GM12878 (cell line): ENCODE measurements around the gene ABCF3. TPM values are rescaled to one million over a fixed set of nuclear protein-coding genes. Genes with fewer than 3 reads are reported as not detected.
A peak's percentile ranks its signal among the peaks of the same experiment; 100 is the strongest.

Source experiments
- ATAC-seq: fragments of 200-7000 bp; cut with Tn5 transposase; 3 replicates; pipeline ENCODE4 v1.9.1; 2020; ENCODE audit warnings: mild to moderate bottlenecking, moderate library complexity
- BruUV-seq: library from RNA; stranded (reverse); fragments of 400-500 nt; replicated peaks from 2 replicates; lab custom pipeline; 2021; lab: Mats Ljungman, UMichigan
- CTCF ChIA-PET: fragments of 300-600 bp; sonication (Branson Sonifier 250); formaldehyde crosslinking; extraction: SDS; loops from one replicate; lab custom pipeline; 2021; ENCODE audit warnings: inconsistent platforms; lab: Yijun Ruan, JAX
- POLR2A ChIA-PET: fragments of 350-600 bp; formaldehyde crosslinking; extraction: SDS; loops from one replicate; lab custom pipeline; 2021; ENCODE audit warnings: inconsistent platforms; lab: Charles Lee
- RAD21 ChIA-PET: fragments of 300-600 bp; sonication (Branson Sonifier 250); formaldehyde crosslinking; loops from one replicate; lab custom pipeline; 2023; ENCODE audit warnings: antibody characterized with exemption; ENCODE audit not compliant: unreplicated experiment; lab: Charles Lee
- SMC1A ChIA-PET: fragments of 300-600 bp; sonication (Branson Sonifier 250); formaldehyde crosslinking; loops from one replicate; lab custom pipeline; 2023; ENCODE audit not compliant: unreplicated experiment, uncharacterized antibody; lab: Charles Lee
- DNase-seq: peaks from one replicate; pipeline ENCODE4 v3.0.0-alpha.2; 2011; ENCODE audit warnings: low read depth, low spot score
- FAIRE-seq: peaks from 3 replicates; lab custom pipeline; 2011; peaks lifted over from hg19 to GRCh38; lab: Jason Lieb, UNC
- H2AFZ ChIP-seq: 2 replicates; pipeline ENCODE4 v1.6.0; 2011; ENCODE audit warnings: low read depth, low read length, control low read depth; ENCODE audit not compliant: control insufficient read depth
- H3K27ac ChIP-seq: 2 replicates; pipeline ENCODE4 v1.5.1; 2011; ENCODE audit warnings: control low read depth; ENCODE audit not compliant: control insufficient read depth, insufficient read depth
- H3K27me3 ChIP-seq, 2 experiments: replicated peaks in 1 of 2; 2 replicates each; pipeline versions ENCODE4 v1.6.0 to v1.6.1; 2011; ENCODE audit warnings: low read length in 1 of 2; ENCODE audit not compliant: control insufficient read depth in 2 of 2, insufficient read depth in 2 of 2
- H3K36me3 ChIP-seq, 2 experiments: 2 replicates each; pipeline ENCODE4 v1.5.1; 2011; ENCODE audit warnings: low read length in 1 of 2; ENCODE audit not compliant: control insufficient read depth in 2 of 2, insufficient read depth in 2 of 2
- H3K4me1 ChIP-seq: 2 replicates; pipeline ENCODE4 v1.6.1; 2011; ENCODE audit warnings: mild to moderate bottlenecking, low read length, moderate library complexity, mixed read lengths; ENCODE audit not compliant: control insufficient read depth, insufficient read depth
- H3K4me2 ChIP-seq: 2 replicates; pipeline ENCODE4 v1.6.0; 2011; ENCODE audit warnings: control low read depth; ENCODE audit not compliant: control insufficient read depth, insufficient read depth
- H3K4me3 ChIP-seq: fragments of 200-600 bp; sonication (generic); 2 replicates; pipeline ENCODE4 v1.5.1; 2016
- H3K79me2 ChIP-seq: 2 replicates; pipeline ENCODE4 v1.6.0; 2011; ENCODE audit warnings: low read length; ENCODE audit not compliant: control insufficient read depth, insufficient read depth
- H3K9ac ChIP-seq: 2 replicates; pipeline ENCODE4 v1.8.0; 2011; ENCODE audit warnings: low read length, control low read depth, mixed read lengths; ENCODE audit not compliant: control insufficient read depth, insufficient read depth
- H3K9me3 ChIP-seq: replicated peaks from 3 replicates; pipeline ENCODE4 v1.5.1; 2011; ENCODE audit warnings: mild to moderate bottlenecking, low read length; ENCODE audit not compliant: control insufficient read depth, insufficient read depth
- H4K20me1 ChIP-seq: 2 replicates; pipeline ENCODE4 v1.6.0; 2011; ENCODE audit not compliant: control insufficient read depth, insufficient read depth
- BRCA1 ChIP-seq: IDR thresholded peaks from 2 replicates; pipeline ENCODE4 v1.6.1; 2011; ENCODE audit warnings: low read depth, low read length, improper control_type of control experiment
- ESRRA ChIP-seq: IDR thresholded peaks from 2 replicates; pipeline ENCODE4 v1.6.1; 2012; ENCODE audit warnings: mild to moderate bottlenecking, low read length, improper control_type of control experiment
- MAX ChIP-seq: IDR thresholded peaks from 2 replicates; pipeline ENCODE4 v1.6.1; 2012; ENCODE audit warnings: low read depth, low read length, improper control_type of control experiment
- MTA3 ChIP-seq: IDR thresholded peaks from 2 replicates; pipeline ENCODE4 v1.6.1; 2012; ENCODE audit warnings: low read length, inconsistent platforms, borderline replicate concordance
- MYB ChIP-seq: fragments of 150-350 bp; IDR thresholded peaks from 2 replicates; pipeline ENCODE4 v1.6.1; 2014; ENCODE audit warnings: mild to moderate bottlenecking, low read depth, low read length, borderline replicate concordance
- NBN ChIP-seq: fragments of 450-650 bp; IDR thresholded peaks from 2 replicates; pipeline ENCODE4 v1.6.1; 2016
- PML ChIP-seq: IDR thresholded peaks from 2 replicates; pipeline ENCODE4 v1.6.1; 2012; ENCODE audit warnings: low read length, inconsistent platforms
- POLR2AphosphoS2 ChIP-seq: IDR thresholded peaks from 2 replicates; pipeline ENCODE4 v1.6.1; 2011; ENCODE audit warnings: low read depth, mild to moderate bottlenecking, low read length, improper control_type of control experiment, moderate library complexity
- SP1 ChIP-seq: IDR thresholded peaks from one replicate; pipeline ENCODE4 v1.6.1; 2011; ENCODE audit warnings: low read depth, low read length
- SPI1 ChIP-seq: IDR thresholded peaks from 2 replicates; pipeline ENCODE4 v1.6.1; 2011; ENCODE audit warnings: low read depth, mild to moderate bottlenecking, low read length, moderate library complexity, borderline replicate concordance; ENCODE audit not compliant: insufficient read depth
- USF1 ChIP-seq: IDR thresholded peaks from 2 replicates; pipeline ENCODE4 v1.6.1; 2011; ENCODE audit warnings: borderline replicate concordance, low read depth, mild to moderate bottlenecking, moderate library complexity, mixed read lengths, low read length; ENCODE audit not compliant: insufficient read depth; ENCODE audit errors: extremely low read length
- WGBS: methylation state at CpG from one replicate; pipeline ENCODE4 v1.1.6; 2016; ENCODE audit warnings: low lambda C conversion rate; ENCODE audit not compliant: insufficient replicate concordance, insufficient coverage; ENCODE audit errors: missing lambda C conversion rate; 5-methylcytosine and 5-hydroxymethylcytosine counted together
- in situ Hi-C: fragments of 300-500 bp; cut with MboI; formaldehyde crosslinking; loops from 9 replicates; pipeline ENCODE4 v1.14.3; 2018; ENCODE audit warnings: mixed read lengths
- intact Hi-C: fragments of 100-400 bp; cut with micrococcal nuclease; formaldehyde crosslinking; loops from one replicate; pipeline ENCODE4 v1.14.2; 2022; ENCODE audit not compliant: unreplicated experiment
- polyA plus RNA-seq, 11 experiments: library from polyadenylated mRNA; depleted of rRNA in 4 of 11; unstranded in 6 of 11; stranded (reverse) in 5 of 11; fragments of >200 nt; fragmentation: Nextera tagmentation in 4 of 11; fragmentation: Illumina TruSeq in 1 of 11; extraction: Ambion mirVana in 4 of 11; extraction: Trizol in 1 of 11; gene quantifications; 1 replicate in 1 of 11; 2 replicates in 10 of 11; pipeline versions ENCODE4 v1.2.1 to v1.2.3, GENCODE V29; 2011 to 2016; ENCODE audit warnings: inconsistent platforms in 2 of 11, missing spikeins in 2 of 11, low read depth in 1 of 11
- total RNA-seq, 4 experiments: library from RNA; depleted of rRNA in 3 of 4; stranded (reverse); fragments of >200 nt in 3 of 4; fragmentation: Illumina TruSeq in 1 of 4; extraction: Trizol in 1 of 4; gene quantifications; 2 replicates each; pipeline versions ENCODE4 v1.2.1 to v1.2.3, GENCODE V29; 2013 to 2021

The ABCF3 gene
- total and polyA plus RNA-seq, 10 of the 15 experiments (the other 5 are each of a cell fraction or from before 2014, with no cell fraction given) = 6.1 to 71.3 (median 46.9) TPM

DNA sequence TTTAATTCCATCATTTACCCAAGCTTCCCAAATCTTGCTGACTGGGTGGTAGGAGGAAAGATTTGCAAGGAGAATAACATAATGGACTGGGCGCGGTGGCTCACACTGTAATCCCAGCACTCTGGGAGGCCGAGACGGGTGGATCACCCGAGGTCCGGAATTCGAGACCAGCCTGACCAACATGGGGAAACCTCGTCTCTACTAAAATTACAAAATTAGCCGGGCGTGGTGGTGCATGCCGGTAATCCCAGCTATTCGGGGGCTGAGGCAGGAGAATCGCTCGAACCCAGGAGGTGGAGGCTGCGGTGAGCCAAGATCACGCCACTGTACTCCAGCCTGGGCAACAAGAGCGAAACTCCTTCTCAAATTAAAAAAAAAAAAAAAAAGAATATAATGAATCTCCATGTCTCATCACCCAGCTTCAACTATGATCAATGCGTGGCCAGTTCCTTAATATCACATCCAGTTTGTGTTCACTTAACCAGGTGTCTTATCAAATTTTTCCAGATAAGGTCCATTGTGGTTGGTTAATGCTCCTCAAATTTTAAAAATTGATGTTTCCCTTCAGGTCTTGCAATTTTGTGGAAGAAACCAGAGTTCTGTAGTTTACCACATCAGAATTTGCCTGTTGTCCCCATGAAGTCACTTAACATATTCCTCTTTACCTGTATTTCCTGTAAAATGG, 1.3 kb upstream of the ABCF3 start:
- POLR2A ChIA-PET = interaction anchor here (0.6 to 2.0 kb wide), 6 partner anchors 8 to 50 kb away, joined by 3 to 6 read pairs (median 4); partner anchors contain the start of gene DVL3
- H3K9ac ChIP-seq = no peak overlapping the region
- RAD21 ChIA-PET = interaction anchor here (1.6 kb wide), 1 partner anchor 65 kb away, joined by 3 read pairs; the partner anchor contains the start of gene EEF1AKMT4

GRCh38 chr3:184185461-184186183, 377 bp upstream of the ABCF3 start:
- peaks cover 17 to 28% of the 10 kb centered on the region in 2 experiments for H3K36me3 ChIP-seq
- peak overlapping the region; percentile 83 for H3K9ac ChIP-seq
- H3K9me3 ChIP-seq = no peaks in the 10 kb centered on the region
- ChIA-PET CTCF (interaction anchor here (1.0 to 1.2 kb wide), 3 partner anchors 8 to 42 kb away, joined by 3 to 5 read pairs (median 4); no protein-coding TSS in a partner anchor), POLR2A (interaction anchor here (0.7 to 2.0 kb wide), 7 partner anchors 9 to 288 kb away, joined by 3 to 6 read pairs (median 5); partner anchors contain the start of genes AP2M1, DVL3 and PSMD2), RAD21 (interaction anchor here (0.7 to 1.6 kb wide), 6 partner anchors 8 to 64 kb away, joined by 3 to 7 read pairs (median 3); partner anchors contain the start of gene EEF1AKMT4), SMC1A (interaction anchor here (0.6 to 0.9 kb wide), 3 partner anchors 12 to 76 kb away, joined by 3 to 4 read pairs (median 4); no protein-coding TSS in a partner anchor)
- peaks cover 3% of the 10 kb centered on the region; the same call in 1 of the 2 replicates for H4K20me1 ChIP-seq
- peak overlapping the region; percentile 81 for H2AFZ ChIP-seq
- TSS peak; percentile 82 for BruUV-seq
- H3K27me3 ChIP-seq = no peaks in the 10 kb centered on the region
- peak overlapping the region; percentile 93 for H3K4me3 ChIP-seq
- H3K4me1 ChIP-seq = 0 out of 2 replicates have a peak, but pooled peaks cover 4% of the 10 kb centered on the region
- H3K4me2 ChIP-seq = peak overlapping the region; percentile 73
- peak; percentile 91 for FAIRE-seq
- in situ Hi-C loops = no loop called here
- peaks cover 27% of the 10 kb centered on the region for H3K79me2 ChIP-seq
- DNase-seq = peak; percentile 97
- WGBS = 3% methylated on average over 55 of the region's 55 CpGs
- H3K27ac ChIP-seq = peak overlapping the region; percentile 73
- ATAC-seq = peak; percentile 98
- intact Hi-C loops = loop anchor here (1.0 to 2.0 kb wide), 4 partner anchors 11 to 65 kb away; partner anchors contain the start of genes AP2M1 and EIF2B5
- TF ChIP-seq BRCA1 (no peak), PML (peak; percentile 82; the same call in 1 of the 2 replicates), MAX (peak; percentile 57; the same call in 1 of the 2 replicates), SP1 (peak; percentile 74), NBN (no peak; the same call in 1 of the 2 replicates), SPI1 (0 out of 2 replicates have a peak, but pooled peaks have one; percentile 13), POLR2AphosphoS2 (peak; percentile 76; the same call in 1 of the 2 replicates), ESRRA (no peak), USF1 (peak; percentile 61)

More for the DNA sequence above, 1.3 kb upstream of the ABCF3 start:
- BruUV-seq = no TSS peak
- ChIA-PET SMC1A (interaction anchor here (0.6 kb wide), 1 partner anchor 75 kb away, joined by 4 read pairs; no protein-coding TSS in a partner anchor), CTCF (interaction anchor here (1.2 kb wide), 1 partner anchor 8 kb away, joined by 4 read pairs; no protein-coding TSS in a partner anchor)
- 92% methylated on average over 12 of the region's 18 CpGs for WGBS
- peak overlapping the region; percentile 73; the same call in 1 of the 2 replicates for H3K4me2 ChIP-seq
- no peaks in the 10 kb centered on the region for H3K9me3 ChIP-seq
- peaks cover 27% of the 10 kb centered on the region for H3K79me2 ChIP-seq
- no peak for ATAC-seq
- 0 out of 2 replicates have a peak, but pooled peaks cover 4% of the 10 kb centered on the region for H3K4me1 ChIP-seq
- no peak for FAIRE-seq
- intact Hi-C loops (loop anchor here (1.0 kb wide), 2 partner anchors 10 to 28 kb away; partner anchors contain the start of gene AP2M1), in situ Hi-C loops (no loop called here)
- TF ChIP-seq MTA3 (0 out of 2 replicates have a peak, but pooled peaks have one; percentile 20), MYB (no peak)
- H3K27ac ChIP-seq = peak overlapping the region; percentile 41; the same call in 1 of the 2 replicates
- no peaks in the 10 kb centered on the region for H3K27me3 ChIP-seq
- H3K4me3 ChIP-seq = peak overlapping the region; percentile 63; the same call in 1 of the 2 replicates
- no peak for DNase-seq
- H2AFZ ChIP-seq = no peak overlapping the region
- H3K36me3 ChIP-seq = peaks cover 22 to 37% of the 10 kb centered on the region in 2 experiments
- peaks cover 3% of the 10 kb centered on the region; the same call in 1 of the 2 replicates for H4K20me1 ChIP-seq
